ENCODE data around the gene MTG1.
"Not testable (repeated sequence)": the region's sequence is repeated elsewhere in the genome, so short reads cannot be mapped to it uniquely, and the experiment has no call there.

The MTG1 gene

DNA sequence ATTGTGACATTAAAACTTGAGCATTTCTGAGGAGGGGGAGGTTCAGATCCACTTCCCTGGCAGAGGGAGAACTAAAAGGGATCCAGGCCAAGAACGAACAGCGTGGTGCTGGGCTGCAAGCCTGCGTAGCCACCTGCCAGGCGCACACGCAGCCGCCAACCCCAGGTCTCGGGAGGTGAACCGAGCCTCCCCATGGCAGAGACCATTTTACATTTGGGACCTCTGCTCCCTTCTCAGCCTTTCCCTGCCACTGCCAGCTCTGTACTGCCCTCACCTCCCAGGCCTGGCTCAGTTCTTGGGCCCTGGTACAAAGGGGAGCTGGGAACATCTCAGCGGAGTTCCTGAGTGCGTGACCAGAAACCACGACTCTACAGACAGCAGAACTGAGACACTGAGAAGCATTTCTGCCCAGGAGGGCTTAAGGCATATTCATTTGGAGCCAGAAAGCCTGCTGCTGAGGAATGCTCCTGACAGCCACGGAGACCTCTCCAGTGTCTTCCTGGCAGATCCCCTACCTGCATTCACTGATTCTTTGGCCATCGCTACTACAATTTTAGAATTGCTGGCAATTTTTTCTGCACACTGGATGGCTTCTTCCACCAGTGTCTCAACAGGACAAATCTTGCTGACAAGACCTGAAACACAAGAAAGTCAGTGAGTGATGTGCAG, 28.4 kb upstream of the MTG1 start:
- no peak overlapping the region for H3K4me3 ChIP-seq (ENCODE audit: low read length)
- DNase-seq (ENCODE audit: low read depth): no peak
- no peak for TF ChIP-seq CTCF (conservative IDR thresholded peaks at IDR 0.05; ENCODE audit: low read length)

DNA sequence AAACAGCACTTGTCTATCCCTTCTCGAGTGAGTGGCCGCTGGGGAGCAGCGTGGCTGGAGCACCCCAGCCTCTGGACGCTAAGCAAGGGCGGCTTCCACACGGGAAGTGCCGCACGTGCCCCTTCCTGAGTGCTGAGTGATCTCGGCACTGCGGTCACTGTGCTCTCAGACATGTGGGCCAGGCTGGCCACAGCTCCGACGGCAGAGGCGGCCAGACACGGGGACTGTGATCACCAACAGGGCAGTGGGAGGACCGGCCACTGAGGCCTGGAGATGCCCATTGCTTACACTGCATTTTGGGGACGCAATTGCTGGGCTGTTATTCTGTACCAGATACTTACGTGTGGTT, 27.9 kb upstream of the MTG1 start:
- TF ChIP-seq CTCF (conservative IDR thresholded peaks at IDR 0.05; ENCODE audit: low read length): no peak
- DNase-seq (ENCODE audit: low read depth): no peak

DNA sequence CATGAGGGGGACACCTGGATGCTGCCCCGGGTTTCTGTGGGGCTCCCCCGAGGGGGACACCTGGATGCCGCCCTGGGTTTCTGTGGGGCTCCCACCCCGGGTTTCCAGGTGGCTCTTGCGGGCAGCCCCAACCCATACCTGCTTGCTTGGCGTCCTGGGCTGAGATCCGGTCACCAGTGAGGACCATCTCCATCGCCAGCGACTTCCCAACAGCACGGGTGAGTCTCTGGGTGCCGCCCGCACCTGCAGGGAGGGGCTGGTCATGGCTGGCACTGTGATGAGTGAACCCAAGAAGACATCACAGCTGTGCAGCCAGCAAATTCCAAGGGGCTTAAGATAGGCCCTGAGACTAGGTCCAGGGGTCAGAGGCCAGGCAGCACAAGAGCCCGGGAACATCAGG, 27.2 kb upstream of the MTG1 start:
- DNase-seq (ENCODE audit: low read depth): no peak
- no peak for TF ChIP-seq CTCF (conservative IDR thresholded peaks at IDR 0.05; ENCODE audit: low read length)
- H3K4me3 ChIP-seq (ENCODE audit: low read length): no peak overlapping the region

More for the DNA sequence above, 27.9 kb upstream of the MTG1 start:
- no peak overlapping the region for H3K4me3 ChIP-seq (ENCODE audit: low read length)

GRCh38 chr10:133367461-133367860, 26.5 kb upstream of the MTG1 start:
- not testable (repeated sequence) for H3K4me3 ChIP-seq (ENCODE audit: low read length); DNase-seq (ENCODE audit: low read depth)

DNA sequence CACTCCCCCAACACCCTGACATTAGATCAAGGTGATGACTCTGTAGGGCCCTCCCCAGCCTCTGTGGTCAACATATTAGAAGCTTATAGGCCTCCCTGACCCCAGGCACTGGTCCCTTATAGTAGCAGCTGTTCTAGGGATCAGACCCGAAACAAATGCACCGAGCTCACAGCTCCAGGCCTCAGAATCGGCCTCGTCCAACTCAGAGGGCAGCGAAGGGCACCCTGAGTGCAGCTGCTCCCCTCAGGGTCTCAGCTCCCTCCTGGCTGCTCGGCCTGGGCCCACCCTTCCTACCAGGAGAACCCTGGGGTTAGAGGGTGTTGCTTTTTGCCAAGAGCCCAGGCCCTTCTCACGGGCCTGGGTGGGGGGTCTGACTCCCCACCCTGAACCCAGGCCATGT, 25.8 kb upstream of the MTG1 start:
- H3K4me3 ChIP-seq (ENCODE audit: low read length): no peak overlapping the region
- no peak for TF ChIP-seq CTCF (conservative IDR thresholded peaks at IDR 0.05; ENCODE audit: low read length)
- DNase-seq (ENCODE audit: low read depth): no peak

GRCh38 chr10:133370030-133370786, 23.7 kb upstream of the MTG1 start:
- H3K4me3 ChIP-seq (ENCODE audit: low read length): no peak overlapping the region
- TF ChIP-seq CTCF (conservative IDR thresholded peaks at IDR 0.05; ENCODE audit: low read length): no peak
- no peak for DNase-seq (ENCODE audit: low read depth)

GRCh38 chr10:133372507-133372906, 21.4 kb upstream of the MTG1 start:
- peak overlapping the region; percentile 78 for H3K4me3 ChIP-seq (ENCODE audit: low read length)
- DNase-seq (ENCODE audit: low read depth): no peak
- no peak for TF ChIP-seq CTCF (conservative IDR thresholded peaks at IDR 0.05; ENCODE audit: low read length)
